GM18517 (cell line): ENCODE data around the gene ADAMTS19.

Experiments used
- ATAC-seq: cut with Tn5 transposase; IDR thresholded peaks from one replicate; pipeline ENCODE4 v1.9.1; 2021; ENCODE audit warnings: mild to moderate bottlenecking, moderate library complexity; ENCODE audit not compliant: unreplicated experiment

ADAMTS19 gene

GRCh38 chr5:129465776-129466344 is 5.8 kb downstream of the ADAMTS19 start:
- no peak for ATAC-seq

- no peak for ATAC-seq
These were observed 14.4 kb downstream of the ADAMTS19 start for GRCh38 chr5:129474544-129474943.

- ATAC-seq = no peak
These were observed 16.7 kb downstream of the ADAMTS19 start for GRCh38 chr5:129476751-129477150.

GRCh38 chr5:129477532-129477931 is 17.4 kb downstream of the ADAMTS19 start:
- no peak for ATAC-seq

- no peak for ATAC-seq
These were observed 21.1 kb downstream of the ADAMTS19 start for GRCh38 chr5:129481161-129481560.

GRCh38 chr5:129496421-129496820 is 36.3 kb downstream of the ADAMTS19 start:
- no peak for ATAC-seq

GRCh38 chr5:129496864-129497595 is 36.9 kb downstream of the ADAMTS19 start:
- ATAC-seq = no peak

GRCh38 chr5:129499208-129499852 is 39.2 kb downstream of the ADAMTS19 start:
- peak; percentile 45 for ATAC-seq

GRCh38 chr5:129500101-129500500 is 40.0 kb downstream of the ADAMTS19 start:
- ATAC-seq = no peak

GRCh38 chr5:129506086-129506485 is 46.0 kb downstream of the ADAMTS19 start:
- no peak for ATAC-seq

GRCh38 chr5:129506950-129507349 is 46.9 kb downstream of the ADAMTS19 start:
- ATAC-seq = no peak

GRCh38 chr5:129507527-129507926 is 47.4 kb downstream of the ADAMTS19 start:
- ATAC-seq = no peak

GRCh38 chr5:129508606-129509005 is 48.5 kb downstream of the ADAMTS19 start:
- ATAC-seq = no peak

- ATAC-seq = no peak
These were observed 49.4 kb downstream of the ADAMTS19 start for GRCh38 chr5:129509363-129509975.

- no peak for ATAC-seq
These were observed 51.2 kb downstream of the ADAMTS19 start for GRCh38 chr5:129511291-129511690.

- ATAC-seq = no peak
These were observed 81.0 kb downstream of the ADAMTS19 start for GRCh38 chr5:129541051-129541450.

- no peak for ATAC-seq
These were observed 81.7 kb downstream of the ADAMTS19 start for GRCh38 chr5:129541648-129542251.

GRCh38 chr5:129547137-129547536 is 87.0 kb downstream of the ADAMTS19 start:
- no peak for ATAC-seq

GRCh38 chr5:129554134-129554904 is 94.2 kb downstream of the ADAMTS19 start:
- ATAC-seq = no peak

- no peak for ATAC-seq
These were observed 103.5 kb downstream of the ADAMTS19 start for GRCh38 chr5:129563585-129563984.

- no peak for ATAC-seq
These were observed 109.2 kb downstream of the ADAMTS19 start for GRCh38 chr5:129569295-129569694.
